Muscle layer of colon (tissue), 2 donors: Measurements from ENCODE around the gene ATXN7.
A peak's percentile ranks its signal among the peaks of the same experiment; 100 is the strongest.

ENCODE experiments used
- H3K27ac ChIP-seq: one replicate; pipeline ENCODE4 v1.7.0; 2013; ENCODE audit warnings: low read depth, mild to moderate bottlenecking, low read length, moderate library complexity
- H3K27me3 ChIP-seq, 2 donors: one replicate each; pipeline ENCODE4 v1.7.0; 2013; ENCODE audit warnings: low read length in 2 of 2, mild to moderate bottlenecking in 2 of 2; ENCODE audit not compliant: insufficient read depth in 2 of 2, control insufficient read depth in 1 of 2
- H3K36me3 ChIP-seq: one replicate; pipeline ENCODE4 v1.7.0; 2013; ENCODE audit warnings: mild to moderate bottlenecking, low read length; ENCODE audit not compliant: insufficient read depth
- H3K4me1 ChIP-seq: one replicate; pipeline ENCODE4 v1.7.0; 2013; ENCODE audit warnings: mild to moderate bottlenecking, low read length; ENCODE audit not compliant: insufficient read depth
- H3K4me3 ChIP-seq, 2 donors: one replicate each; pipeline ENCODE4 v1.7.0; 2013; ENCODE audit warnings: low read length in 2 of 2, low read depth in 1 of 2, mild to moderate bottlenecking in 1 of 2, moderate library complexity in 1 of 2
- H3K9ac ChIP-seq: one replicate; pipeline ENCODE4 v1.7.0; 2013; ENCODE audit warnings: low read length
- H3K9me3 ChIP-seq: one replicate; pipeline ENCODE4 v1.7.0; 2013; ENCODE audit warnings: mild to moderate bottlenecking, low read length
- donor health status: abdominal sarcoma.
- donor health status: Adenocarcinoma of cecum.

The ATXN7 gene

DNA sequence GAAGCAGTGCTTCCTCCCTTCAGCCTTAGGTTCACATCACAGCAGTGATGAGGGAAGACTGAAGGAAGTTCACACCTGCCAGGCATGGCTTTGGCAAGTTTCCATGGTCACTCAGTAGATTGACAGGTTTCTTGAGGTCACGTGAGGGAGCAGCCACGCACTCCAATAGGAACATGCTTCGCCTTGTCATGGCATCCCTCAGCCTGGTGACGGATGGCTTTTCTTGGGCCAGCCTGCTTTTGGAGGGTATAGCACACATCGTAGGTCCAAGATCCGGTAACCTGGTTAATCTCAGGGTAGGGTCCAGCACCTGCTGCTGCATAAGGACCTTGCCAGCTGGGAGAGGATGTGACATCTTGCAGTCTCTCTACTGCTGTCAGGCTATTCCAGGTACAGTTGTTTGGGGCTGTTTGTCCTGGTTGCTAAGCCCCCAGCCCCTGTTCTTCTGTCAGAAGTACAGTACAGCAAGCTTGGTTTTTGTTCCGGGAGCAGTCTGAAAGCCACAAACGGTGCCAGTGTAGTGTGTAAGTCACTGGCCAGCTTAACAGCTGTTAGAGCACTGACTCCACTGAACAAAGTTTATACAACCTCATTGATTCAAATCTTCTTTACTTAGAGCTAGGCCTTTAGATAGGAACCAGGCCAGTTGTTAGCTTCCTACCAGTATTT, 117.3 kb downstream of the ATXN7 start:
- Histone ChIP-seq H3K27me3 (no peaks in the 10 kb centered on the region), H3K4me1 (peaks cover 43% of the 10 kb centered on the region), H3K9ac (no peak overlapping the region), H3K9me3 (no peaks in the 10 kb centered on the region), H3K27ac (peak overlapping the region; percentile 16), H3K36me3 (peaks cover 40% of the 10 kb centered on the region), H3K4me3 (no peak overlapping the region)

DNA sequence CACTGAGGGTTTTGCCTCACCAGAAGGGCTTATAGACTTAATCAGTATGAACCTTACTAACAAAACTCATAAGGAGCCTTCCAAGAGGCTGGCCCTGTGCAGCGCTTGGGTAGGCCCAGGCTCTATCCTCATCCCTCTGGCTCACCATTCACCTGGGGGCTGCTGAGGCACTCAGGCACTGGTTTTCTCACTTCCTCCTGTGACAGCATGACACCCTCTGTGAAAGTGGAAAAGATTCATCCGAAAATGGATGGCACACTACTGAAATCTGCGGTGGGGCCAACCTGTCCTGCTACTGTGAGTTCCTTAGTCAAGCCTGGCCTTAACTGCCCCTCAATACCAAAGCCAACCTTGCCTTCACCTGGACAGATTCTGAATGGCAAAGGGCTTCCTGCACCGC, 118.3 kb downstream of the ATXN7 start:
- no peak overlapping the region for H3K9ac ChIP-seq
- H3K27me3 ChIP-seq: no peaks in the 10 kb centered on the region
- no peak overlapping the region for H3K4me3 ChIP-seq
- no peaks in the 10 kb centered on the region for H3K9me3 ChIP-seq
- H3K36me3 ChIP-seq: peaks cover 41% of the 10 kb centered on the region
- H3K4me1 ChIP-seq: peaks cover 32% of the 10 kb centered on the region
- no peak overlapping the region for H3K27ac ChIP-seq

DNA sequence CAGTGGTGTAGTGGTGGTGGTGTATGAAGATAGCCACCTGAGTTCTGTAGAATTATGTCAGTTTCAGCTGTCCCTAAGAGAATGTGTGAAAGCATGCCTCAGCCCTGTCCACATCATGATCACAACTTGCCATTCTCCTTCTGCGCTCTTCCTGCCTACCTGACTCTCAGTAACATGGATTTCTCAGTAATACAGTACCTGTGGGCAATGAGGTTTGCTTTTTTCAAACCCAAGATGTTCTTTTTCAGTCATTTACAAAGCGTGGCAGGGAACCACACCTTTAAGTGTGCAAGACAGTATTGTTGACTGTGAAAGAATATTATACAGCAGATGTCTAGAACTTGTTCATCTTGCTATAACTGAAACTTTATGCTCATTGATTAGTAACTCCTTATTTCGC, 120.7 kb downstream of the ATXN7 start:
- no peak overlapping the region for H3K4me3 ChIP-seq
- peaks cover 11% of the 10 kb centered on the region for H3K4me1 ChIP-seq
- H3K36me3 ChIP-seq: peaks cover 61% of the 10 kb centered on the region
- H3K27me3 ChIP-seq: no peaks in the 10 kb centered on the region
- no peaks in the 10 kb centered on the region for H3K9me3 ChIP-seq
- H3K9ac ChIP-seq: no peak overlapping the region
- no peak overlapping the region for H3K27ac ChIP-seq

DNA sequence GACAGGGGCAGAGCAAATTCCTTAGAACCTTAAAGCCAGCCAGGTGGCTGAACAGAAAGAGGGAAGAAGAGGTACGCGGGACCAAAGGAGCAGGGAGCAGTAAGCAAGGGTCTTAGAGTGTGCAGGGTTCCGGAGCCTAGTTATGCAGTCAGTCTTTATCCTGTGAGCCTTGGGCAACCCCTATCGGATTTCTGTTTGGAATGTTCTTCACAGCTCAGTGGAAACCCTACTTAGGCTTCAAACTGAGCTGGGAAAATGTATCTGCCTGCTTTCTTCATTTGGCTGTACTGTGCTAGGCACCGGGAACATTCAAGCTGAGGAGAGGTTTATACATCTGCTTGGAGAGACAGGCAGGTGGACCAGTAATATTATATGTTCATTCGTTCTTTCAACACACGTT, 122.5 kb downstream of the ATXN7 start:
- Histone ChIP-seq H3K9ac (no peak overlapping the region), H3K9me3 (no peaks in the 10 kb centered on the region), H3K27ac (no peak overlapping the region), H3K4me1 (peaks cover 4% of the 10 kb centered on the region), H3K4me3 (no peak overlapping the region), H3K36me3 (peaks cover 66% of the 10 kb centered on the region), H3K27me3 (no peaks in the 10 kb centered on the region)

DNA sequence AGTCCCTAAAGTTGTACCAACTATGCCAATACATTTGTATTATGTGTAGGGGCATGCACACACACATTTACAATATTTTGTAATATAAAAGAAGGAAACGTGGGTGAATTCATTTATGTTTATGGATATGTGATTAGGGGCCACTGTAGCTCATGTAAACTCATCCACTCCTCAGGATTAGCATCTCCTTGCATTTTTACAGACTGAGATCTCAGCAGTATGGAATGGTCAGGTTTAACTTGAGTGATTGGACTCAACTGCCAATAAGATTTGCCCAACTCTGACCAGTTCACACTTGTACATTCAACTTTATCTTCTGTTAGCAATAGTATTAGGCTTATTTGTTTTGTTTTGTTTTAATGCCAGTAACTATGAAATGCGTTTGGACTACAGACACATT, 123.2 kb downstream of the ATXN7 start:
- Histone ChIP-seq H3K36me3 (peaks cover 65% of the 10 kb centered on the region), H3K9ac (no peak overlapping the region), H3K4me1 (no peaks in the 10 kb centered on the region), H3K9me3 (no peaks in the 10 kb centered on the region), H3K27ac (no peak overlapping the region), H3K27me3 (no peaks in the 10 kb centered on the region), H3K4me3 (no peak overlapping the region)

DNA sequence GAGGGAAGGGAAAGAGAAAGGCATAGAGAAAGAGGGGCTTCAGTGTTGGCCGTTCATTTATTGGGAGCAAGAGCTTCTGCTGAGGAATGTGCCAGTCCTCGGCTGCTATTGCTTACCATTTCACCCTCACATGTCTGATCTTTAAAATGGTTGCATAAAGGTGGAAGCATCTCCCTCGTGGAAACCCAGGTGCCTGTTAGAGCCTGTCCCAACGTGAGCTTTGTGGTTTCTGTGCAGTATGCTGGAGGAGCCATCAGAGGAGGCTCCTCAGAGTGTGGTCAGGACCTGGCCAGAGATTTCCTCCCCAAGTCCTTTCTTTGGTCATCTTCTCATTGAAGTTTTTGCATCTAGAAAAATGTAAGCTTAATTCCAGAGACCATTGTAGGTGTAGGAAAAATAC, 125.3 kb downstream of the ATXN7 start:
- Histone ChIP-seq H3K4me1 (peaks cover 5% of the 10 kb centered on the region), H3K36me3 (peaks cover 63% of the 10 kb centered on the region), H3K27me3 (no peaks in the 10 kb centered on the region), H3K27ac (no peak overlapping the region), H3K9ac (no peak overlapping the region), H3K4me3 (no peak overlapping the region), H3K9me3 (no peaks in the 10 kb centered on the region)

DNA sequence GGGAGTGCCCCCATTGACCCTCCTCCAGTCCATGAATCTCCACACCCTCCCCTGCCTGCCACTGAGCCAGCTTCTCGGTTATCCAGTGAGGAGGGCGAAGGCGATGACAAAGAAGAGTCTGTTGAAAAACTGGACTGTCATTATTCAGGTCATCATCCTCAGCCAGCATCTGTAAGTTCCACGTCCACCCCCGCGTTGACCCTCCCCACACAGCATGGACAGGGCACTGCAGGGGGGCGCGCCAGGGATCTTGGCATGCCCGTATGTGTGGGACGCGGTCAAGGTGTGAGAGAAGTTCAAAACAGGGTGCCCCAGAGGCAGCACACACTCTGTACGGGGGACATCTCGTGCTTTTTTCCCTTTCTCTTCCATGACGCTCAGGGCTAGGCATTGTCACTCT, 126.5 kb downstream of the ATXN7 start:
- Histone ChIP-seq H3K9ac (no peak overlapping the region), H3K4me1 (peaks cover 5% of the 10 kb centered on the region), H3K27me3 (no peaks in the 10 kb centered on the region), H3K9me3 (no peaks in the 10 kb centered on the region), H3K36me3 (peaks cover 62% of the 10 kb centered on the region), H3K27ac (no peak overlapping the region), H3K4me3 (no peak overlapping the region)

DNA sequence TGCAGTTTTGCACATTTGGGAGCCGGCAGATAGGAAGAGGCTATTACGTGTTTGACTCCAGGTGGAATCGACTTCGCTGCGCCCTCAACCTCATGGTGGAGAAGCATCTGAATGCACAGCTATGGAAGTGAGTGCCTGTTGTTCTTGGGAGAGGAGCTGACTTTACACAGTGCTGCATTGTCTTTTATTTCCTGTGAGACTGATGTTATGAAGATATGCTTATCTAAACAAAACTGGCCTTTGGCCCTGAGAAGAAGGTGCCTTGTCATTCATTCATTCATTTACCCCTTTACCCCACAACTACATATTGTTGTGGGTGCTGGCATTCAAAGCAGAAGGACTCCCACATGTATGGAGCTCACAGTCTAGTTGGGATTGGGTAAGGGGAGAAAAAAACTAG, 127.1 kb downstream of the ATXN7 start:
- H3K36me3 ChIP-seq: peaks cover 67% of the 10 kb centered on the region

DNA sequence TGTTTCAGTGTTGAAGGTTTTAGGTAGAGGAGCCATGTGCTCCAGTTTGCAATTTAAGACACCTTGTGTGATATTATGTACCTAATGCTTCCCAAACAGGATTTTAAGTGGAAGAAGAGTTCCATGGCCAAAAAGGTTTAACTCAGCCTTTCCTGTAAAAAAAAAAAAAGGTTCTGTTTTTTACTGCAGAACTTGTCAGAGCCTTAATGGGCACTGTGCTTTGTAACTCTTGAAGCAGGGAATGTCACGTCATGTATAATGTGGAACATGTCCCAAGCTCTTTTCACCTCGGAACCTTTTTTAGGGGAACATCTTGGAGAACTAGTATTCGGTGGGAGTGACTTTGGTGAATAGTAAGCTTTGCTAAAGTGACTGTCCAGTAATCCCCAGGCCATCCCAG, 128.0 kb downstream of the ATXN7 start:
- peaks cover 76% of the 10 kb centered on the region for H3K36me3 ChIP-seq
- H3K27ac ChIP-seq: no peak overlapping the region
- no peaks in the 10 kb centered on the region for H3K27me3 ChIP-seq
- no peak overlapping the region for H3K4me3 ChIP-seq
- peaks cover 5% of the 10 kb centered on the region for H3K4me1 ChIP-seq
- no peaks in the 10 kb centered on the region for H3K9me3 ChIP-seq
- no peak overlapping the region for H3K9ac ChIP-seq

More for the DNA sequence above, 127.1 kb downstream of the ATXN7 start:
- Histone ChIP-seq H3K9me3 (no peaks in the 10 kb centered on the region), H3K4me1 (peaks cover 5% of the 10 kb centered on the region), H3K4me3 (no peak overlapping the region), H3K9ac (no peak overlapping the region), H3K27ac (no peak overlapping the region), H3K27me3 (no peaks in the 10 kb centered on the region)

DNA sequence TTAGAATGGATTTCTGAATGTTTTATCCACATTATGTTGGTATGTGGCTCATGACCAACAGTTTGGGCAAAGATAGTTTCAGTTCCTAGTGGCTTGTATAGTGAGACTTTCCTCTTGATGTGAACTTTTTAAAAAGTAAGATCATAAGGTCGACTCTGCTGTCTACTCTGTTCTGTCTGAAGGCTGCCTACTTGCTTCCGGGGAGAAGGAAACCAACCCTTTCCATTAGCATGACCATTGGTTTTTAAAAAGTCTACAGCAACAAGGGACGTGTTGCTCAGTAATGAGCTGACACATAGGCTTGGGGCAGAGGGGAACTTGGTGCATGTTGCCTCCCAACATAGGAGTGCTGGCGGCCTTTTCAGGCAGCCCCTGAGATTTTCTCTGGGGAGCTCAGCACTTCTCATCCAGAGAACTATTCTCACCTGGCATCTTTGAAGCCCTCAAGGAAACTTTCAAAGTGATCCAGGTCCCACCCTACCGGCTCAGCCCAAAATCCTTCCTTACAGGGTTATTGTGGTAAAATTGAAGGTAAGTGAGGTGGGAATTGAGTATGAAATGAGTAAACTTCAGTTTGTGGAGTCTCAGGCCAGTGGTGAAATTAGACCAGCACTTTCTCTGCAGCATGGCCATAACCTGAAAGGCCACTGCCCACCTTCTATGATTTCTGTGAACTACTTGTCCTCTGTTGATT, 129.0 kb downstream of the ATXN7 start:
- Histone ChIP-seq H3K36me3 (peaks cover 70% of the 10 kb centered on the region), H3K9me3 (no peaks in the 10 kb centered on the region), H3K4me1 (peaks cover 5% of the 10 kb centered on the region), H3K27ac (no peak overlapping the region), H3K4me3 (no peak overlapping the region), H3K27me3 (no peaks in the 10 kb centered on the region), H3K9ac (no peak overlapping the region)

DNA sequence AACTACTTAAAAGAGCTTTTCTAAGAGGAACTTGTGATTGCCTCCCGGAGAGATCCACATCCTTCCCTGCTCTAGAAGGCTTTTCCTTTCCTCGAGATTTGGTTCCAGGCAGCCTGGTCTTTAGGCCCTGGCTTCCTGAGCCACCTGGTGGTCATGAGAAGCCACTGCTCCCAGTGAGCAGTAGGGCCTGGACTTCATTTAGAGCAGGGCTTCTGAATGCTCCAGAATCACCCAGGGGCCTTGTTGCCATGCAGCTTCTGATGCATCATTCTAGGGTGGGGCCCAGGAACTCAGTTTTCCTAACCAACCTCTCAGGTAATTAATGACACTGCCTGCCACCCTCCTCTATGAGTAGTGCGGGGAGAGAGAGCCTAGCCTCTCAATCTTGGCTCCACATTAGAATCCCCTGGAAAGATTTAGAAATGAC, 130.0 kb downstream of the ATXN7 start:
- no peak overlapping the region for H3K9ac ChIP-seq
- peaks cover 66% of the 10 kb centered on the region for H3K36me3 ChIP-seq
- H3K27ac ChIP-seq: no peak overlapping the region
- H3K27me3 ChIP-seq: no peaks in the 10 kb centered on the region
- H3K4me3 ChIP-seq: no peak overlapping the region
- peaks cover 5% of the 10 kb centered on the region for H3K4me1 ChIP-seq
- H3K9me3 ChIP-seq: no peaks in the 10 kb centered on the region

DNA sequence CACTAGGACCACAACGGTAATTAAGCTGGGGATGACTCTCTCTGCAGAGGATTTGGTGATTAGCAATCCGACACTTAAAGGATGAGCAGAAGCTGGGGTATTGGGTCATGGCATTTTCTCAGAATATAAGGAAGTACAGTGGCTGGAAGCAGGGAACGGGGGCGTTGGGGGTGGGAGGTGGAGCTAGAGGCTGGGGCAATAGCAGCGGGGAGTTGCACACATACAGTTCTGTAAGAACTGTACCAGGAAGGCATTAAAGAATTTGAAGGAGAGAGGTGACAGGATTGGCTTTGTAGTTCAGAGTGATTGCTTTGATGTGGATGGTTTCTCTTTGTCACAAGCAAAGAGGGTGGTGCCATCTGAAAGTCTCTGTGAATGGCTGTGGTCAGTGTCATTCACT, 131.4 kb downstream of the ATXN7 start:
- Histone ChIP-seq H3K27ac (no peak overlapping the region), H3K4me3 (no peak overlapping the region), H3K9me3 (no peaks in the 10 kb centered on the region), H3K27me3 (no peaks in the 10 kb centered on the region), H3K4me1 (peaks cover 5% of the 10 kb centered on the region), H3K9ac (no peak overlapping the region), H3K36me3 (peaks cover 52% of the 10 kb centered on the region)
